ENCODE measurements around the gene KIAA0930.

Gene KIAA0930

DNA sequence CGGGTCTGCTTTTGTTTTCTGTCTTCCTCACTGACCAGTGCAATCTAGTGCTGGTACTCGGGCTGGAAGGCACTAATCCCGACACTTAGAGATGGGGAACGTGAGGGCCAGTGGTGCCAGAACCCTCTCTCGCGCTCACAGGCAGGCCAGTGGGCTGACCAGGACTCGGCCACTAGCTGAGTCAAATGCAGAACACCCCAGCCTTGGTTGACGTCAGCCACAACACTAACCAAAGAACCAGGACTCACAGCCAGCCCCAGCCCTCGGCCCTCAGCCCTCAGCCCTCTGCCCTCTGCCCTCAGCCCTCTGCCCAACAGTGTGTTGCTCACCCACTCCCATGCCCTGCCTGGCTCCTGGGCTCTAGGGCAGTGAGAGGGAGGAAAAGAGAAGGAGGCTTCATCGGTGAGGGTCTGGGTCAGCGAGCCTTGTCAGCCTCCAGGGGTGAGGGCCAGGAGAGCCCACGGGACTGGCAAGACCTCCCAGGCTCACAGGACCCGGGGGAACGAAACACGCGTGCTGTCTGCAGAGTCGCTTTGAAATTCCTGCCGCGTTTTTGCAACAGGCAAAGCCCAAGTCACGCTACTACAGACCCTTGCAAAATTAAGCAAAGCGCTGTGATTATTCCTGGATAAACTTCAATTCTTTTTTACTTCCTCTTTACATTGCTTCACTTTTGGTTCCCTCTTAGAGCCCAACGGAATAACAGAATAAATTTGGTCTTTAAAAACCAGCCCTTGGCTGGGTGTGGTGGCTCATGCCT is 27.5 kb downstream of the KIAA0930 start:
- no peak for DNase-seq

DNA sequence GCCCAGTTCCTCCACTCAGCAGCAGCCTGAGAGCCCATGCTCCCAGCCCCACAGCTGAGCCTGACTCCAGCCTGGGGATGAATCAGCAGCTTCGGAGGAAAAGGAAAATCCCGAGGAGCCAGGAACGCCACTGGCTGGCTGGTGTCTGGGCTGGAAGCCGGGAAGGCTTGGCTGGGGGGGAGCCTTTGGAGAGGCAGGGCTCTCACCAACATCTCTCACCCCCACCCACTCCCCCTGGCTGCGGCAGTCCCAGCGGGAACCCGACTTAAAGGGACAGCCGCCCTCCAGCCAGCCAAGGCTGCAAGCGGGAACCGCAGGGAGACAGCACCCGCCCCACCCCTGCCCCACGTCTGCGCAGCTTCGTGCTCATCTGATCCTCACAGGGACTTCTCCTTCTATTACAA is 28.4 kb downstream of the KIAA0930 start:
- no peak for DNase-seq

GRCh38 chr22:45211848-45212247 is 28.8 kb downstream of the KIAA0930 start:
- no peak for DNase-seq

DNA sequence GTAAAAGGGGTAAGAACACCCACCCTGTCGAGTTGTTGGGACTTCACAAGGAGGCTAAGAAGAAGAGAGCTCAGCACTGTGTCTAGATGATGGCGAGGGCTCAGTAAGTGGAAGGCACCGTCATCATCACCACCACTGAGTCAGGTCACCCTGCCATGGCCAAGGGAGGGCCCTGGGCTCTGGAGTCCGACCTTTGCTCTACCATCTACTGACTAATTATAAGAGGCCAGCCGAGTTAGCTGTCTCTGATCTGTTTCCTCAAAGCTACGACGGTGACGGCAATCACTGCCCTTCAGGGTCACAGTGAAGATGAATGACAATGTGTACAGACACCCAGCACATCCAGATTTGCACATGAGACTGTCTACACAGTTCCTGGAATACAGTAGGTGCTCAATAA is 29.3 kb downstream of the KIAA0930 start:
- DNase-seq, result no peak

- no peak for DNase-seq
Measured at GRCh38 chr22:45210991-45211390, 29.7 kb downstream of the KIAA0930 start.

- no peak for DNase-seq
Measured at GRCh38 chr22:45210577-45210976, 30.1 kb downstream of the KIAA0930 start.

DNA sequence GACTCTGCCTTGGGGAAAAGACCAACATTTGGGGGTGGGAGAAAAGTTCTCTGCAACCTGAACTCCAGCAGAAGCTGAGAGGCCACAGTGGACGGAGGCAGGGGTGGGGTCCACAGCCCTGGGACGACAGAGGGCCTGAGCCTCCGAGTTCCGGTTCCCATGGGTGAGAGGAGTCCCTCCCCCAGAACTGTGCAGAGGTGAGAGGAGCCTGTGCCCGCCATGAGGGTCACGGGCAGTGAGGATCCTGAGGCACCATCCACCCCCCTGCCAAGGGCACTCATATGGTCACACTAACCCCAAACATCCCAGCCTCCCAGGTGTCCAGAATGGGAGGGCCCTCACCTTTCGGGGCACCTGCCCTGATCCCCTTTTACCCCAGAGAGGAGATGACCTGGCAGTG is 30.5 kb downstream of the KIAA0930 start:
- no peak for DNase-seq

- no peak for DNase-seq
Measured at GRCh38 chr22:45208993-45209838, 31.5 kb downstream of the KIAA0930 start.

DNA sequence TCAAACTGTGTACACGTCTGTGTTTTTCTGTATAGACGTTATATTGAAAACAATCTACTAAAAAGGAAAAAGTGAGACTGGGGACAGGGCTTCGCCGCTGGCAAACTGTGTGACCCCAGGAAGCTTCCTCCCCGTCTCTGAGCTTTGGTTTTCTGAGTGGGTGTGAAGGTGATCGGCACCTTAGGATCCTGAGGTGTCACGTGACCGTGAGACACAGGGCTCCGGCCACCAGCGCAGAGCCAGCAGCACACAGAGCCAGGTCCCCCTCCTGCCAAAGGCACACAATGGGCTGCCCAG is 32.0 kb downstream of the KIAA0930 start:
- no peak for DNase-seq

DNA sequence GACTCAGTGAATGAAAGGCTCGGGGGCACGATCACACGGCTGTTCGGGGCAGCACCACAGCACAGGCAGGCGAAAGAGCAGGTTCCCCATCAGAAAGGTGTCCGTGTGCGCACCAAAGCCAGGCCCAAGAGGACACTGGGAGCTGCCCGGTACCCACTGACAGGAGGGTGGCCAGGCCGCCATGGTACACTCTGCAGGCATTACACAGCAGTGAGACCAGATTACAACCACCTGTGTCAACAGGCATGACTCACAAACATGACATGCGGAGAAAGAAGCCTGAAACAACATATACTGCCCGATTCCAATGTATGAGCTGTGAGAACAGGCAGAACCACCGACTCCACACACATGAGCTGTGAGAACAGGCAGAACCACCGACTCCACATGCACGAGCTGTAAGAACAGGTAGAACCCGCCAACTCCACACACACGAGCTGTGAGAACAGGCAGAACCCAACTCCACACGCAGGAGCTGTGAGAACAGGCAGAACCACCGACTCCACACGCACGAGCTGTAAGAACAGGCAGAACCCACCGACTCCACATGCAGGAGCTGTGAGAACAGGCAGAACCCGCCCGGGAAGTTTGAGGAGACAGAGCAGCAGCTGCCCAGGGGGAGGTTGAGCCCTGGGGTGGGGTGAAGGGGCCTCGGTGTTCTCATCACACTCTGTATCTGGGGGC is 32.6 kb downstream of the KIAA0930 start:
- DNase-seq, result no peak

- no peak for DNase-seq
Measured at GRCh38 chr22:45207533-45207932, 33.2 kb downstream of the KIAA0930 start.

DNA sequence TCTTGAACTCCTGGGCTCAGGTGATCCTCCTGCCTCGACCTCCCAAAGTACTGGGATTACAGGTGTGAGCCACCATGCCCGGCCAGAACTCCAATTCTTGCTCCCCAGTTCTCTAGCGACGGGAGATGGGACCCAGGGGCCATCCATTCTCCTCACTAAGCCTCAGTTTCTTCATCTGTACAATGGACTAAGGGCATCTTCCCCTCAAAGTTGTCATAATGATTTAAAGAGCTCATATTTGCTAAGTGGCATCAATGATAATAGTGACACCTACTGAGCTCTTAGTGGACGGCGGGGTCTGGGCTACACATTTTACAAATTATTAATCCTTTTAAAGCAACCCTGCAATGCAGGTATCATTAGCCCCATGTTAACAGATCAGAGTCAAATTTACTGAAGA is 34.5 kb downstream of the KIAA0930 start:
- DNase-seq, result no peak

- DNase-seq, result no peak
Measured at GRCh38 chr22:45205276-45205925, 35.3 kb downstream of the KIAA0930 start.

DNA sequence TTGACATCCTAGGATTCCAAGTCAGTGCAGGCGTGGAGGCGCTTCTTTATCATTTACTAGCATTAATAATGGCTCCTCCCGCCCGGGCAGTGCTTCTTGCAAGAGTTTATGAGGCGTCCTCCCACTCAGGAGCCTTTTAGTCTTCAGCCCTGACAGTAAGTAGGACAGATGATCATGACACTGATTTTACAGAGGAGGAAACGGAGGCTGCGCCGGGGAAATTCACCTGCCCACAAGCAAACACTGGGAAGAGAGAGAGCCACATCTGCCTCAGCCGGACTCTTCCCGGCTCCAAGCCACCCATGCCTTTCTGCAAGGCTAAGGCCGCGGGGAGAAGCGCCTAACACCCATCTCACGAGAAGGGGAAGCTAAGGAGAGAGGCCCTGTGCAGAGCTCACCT is 35.9 kb downstream of the KIAA0930 start:
- no peak for DNase-seq

DNA sequence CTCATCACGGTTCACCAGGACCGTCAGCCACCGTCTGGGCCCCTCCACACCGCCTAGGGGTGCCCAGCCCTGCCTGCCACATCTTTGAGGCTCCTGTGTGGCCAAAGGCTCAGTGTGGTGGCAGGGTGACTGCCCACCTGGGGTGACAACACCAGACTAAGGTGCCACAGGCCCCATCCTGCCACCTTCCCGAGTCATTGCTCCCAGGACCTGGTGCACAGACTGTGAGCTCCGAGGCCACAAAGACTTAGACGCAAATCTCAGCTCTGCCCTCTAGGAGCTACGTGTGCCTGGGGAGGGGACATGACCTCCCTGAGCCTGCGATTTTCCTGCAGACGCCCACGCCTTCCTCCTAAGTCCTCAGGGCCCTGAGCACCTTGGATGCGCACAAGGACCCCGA is 36.5 kb downstream of the KIAA0930 start:
- DNase-seq, result no peak

- DNase-seq, result no peak
Measured at GRCh38 chr22:45203150-45203951, 37.3 kb downstream of the KIAA0930 start.

- DNase-seq, result no peak
Measured at GRCh38 chr22:45202333-45203149, 38.2 kb downstream of the KIAA0930 start.

GRCh38 chr22:45201678-45202332 is 38.9 kb downstream of the KIAA0930 start:
- DNase-seq, result no peak

DNA sequence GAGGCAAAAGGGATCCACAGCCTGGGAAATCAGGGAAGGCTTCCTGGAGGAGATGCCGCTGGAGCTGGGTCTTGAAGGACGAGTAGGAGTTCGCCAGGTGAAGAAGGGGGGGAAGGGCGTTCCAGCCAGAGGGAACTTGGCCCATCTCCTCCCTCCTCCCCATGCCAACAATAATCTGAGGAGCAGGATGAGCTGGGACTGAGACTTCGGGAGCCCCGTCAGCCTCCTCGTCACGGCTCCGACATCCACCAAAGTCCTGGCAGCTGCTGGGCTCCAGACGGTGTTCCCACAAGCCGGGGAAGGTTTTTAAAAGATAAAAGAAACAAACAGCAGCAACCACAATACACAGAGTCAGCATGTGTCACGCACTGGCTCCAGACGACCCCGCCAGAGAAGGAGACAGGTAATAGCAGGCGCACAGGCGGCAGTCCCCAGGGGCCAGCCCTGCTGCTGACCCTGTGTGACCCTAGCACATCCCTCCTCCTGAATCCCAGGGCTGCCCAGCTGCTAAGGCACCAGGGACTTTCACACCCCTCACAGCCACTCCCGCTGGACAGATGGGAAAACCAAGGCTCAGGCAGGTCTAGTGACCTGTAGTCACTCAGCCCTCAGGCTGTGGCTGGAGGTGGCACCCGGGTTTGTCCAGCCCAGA is 39.7 kb downstream of the KIAA0930 start:
- DNase-seq, result no peak

DNA sequence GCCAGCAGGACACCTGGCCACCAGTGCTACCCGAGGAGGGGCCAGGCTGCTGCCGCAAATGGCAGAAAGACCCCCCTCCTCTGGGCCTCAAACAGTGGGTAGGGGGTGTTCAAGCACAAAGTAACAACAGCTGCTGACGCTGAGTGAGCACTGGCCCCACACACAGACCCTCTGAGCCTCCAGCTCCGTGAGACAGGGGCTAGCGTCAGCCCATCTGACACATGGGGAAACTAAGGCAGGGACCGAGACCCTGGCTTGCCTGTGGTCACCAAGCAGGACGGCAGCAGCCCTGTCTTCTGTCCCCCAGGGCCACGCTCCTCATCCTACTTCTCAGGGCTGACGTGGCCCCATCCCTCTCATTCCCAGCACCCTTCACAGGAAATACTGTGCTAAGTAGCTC is 40.5 kb downstream of the KIAA0930 start:
- DNase-seq, result no peak

DNA sequence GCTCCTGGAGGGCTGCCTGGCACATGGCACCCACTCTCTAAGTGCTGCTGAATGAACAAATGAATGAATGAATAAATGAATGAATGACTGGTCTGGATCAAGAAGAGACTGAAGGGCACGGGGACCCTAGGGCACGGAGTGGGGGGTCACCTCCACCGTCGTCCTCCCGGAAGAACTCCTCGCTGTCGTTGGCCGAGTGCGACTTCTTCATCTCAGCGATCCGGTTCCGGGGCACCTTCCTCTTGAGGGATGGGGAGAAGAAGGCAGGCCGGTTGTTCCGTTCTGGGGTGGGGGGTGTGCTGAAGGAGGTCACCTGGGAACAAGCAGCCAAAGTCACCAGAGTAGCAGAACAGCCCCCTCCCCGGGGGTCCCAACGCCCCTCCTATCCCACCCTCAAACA is 41.0 kb downstream of the KIAA0930 start:
- no peak for DNase-seq
